HG03520 (cell line): Measurements from ENCODE around the gene COL9A1.

Experiments
- ATAC-seq: cut with Tn5 transposase; IDR thresholded peaks from one replicate; pipeline ENCODE4 v1.9.1; 2021; ENCODE audit warnings: mild to moderate bottlenecking, moderate library complexity; ENCODE audit not compliant: unreplicated experiment

Gene COL9A1

GRCh38 chr6:70176842-70177550, 125.9 kb downstream of the COL9A1 start:
- no peak for ATAC-seq

- no peak for ATAC-seq
Measured at GRCh38 chr6:70175770-70176169, 127.1 kb downstream of the COL9A1 start.

- ATAC-seq, result no peak
Measured at GRCh38 chr6:70172252-70172651, 130.6 kb downstream of the COL9A1 start.

GRCh38 chr6:70171236-70171635, 131.6 kb downstream of the COL9A1 start:
- no peak for ATAC-seq

- ATAC-seq, result no peak
Measured at GRCh38 chr6:70168681-70169377, 134.1 kb downstream of the COL9A1 start.
